PC-9 (cell line): ENCODE results near the gene ARHGEF33. TPM values are rescaled to one million over a fixed set of nuclear protein-coding genes. Genes with fewer than 3 reads are reported as not detected.
"Not testable (repeated sequence)": the region's sequence is repeated elsewhere in the genome, so short reads cannot be mapped to it uniquely, and the experiment has no call there.

Experiments
- BruUV-seq: library from RNA; stranded (reverse); fragments of 400-500 nt; replicated peaks from 2 replicates; lab custom pipeline; 2021; lab: Mats Ljungman, UMichigan
- CTCF ChIA-PET: fragments of 300-600 bp; sonication (Branson Sonifier 250); formaldehyde crosslinking; loops from one replicate; lab custom pipeline; 2022; ENCODE audit warnings: antibody characterized with exemption; lab: Charles Lee
- POLR2A ChIA-PET: fragments of 300-600 bp; sonication (Branson Sonifier 250); formaldehyde crosslinking; loops from one replicate; lab custom pipeline; 2022; ENCODE audit warnings: antibody characterized with exemption; ENCODE audit not compliant: unreplicated experiment; lab: Charles Lee
- DNase-seq, 2 experiments: peaks; one replicate each; pipeline versions ENCODE4 v3.0.0 to v3.0.0-alpha.2; 2015 to 2022; ENCODE audit warnings: mixed read lengths in 1 of 2
- H2AFZ ChIP-seq: fragments of 200-600 bp; sonication (generic); 2 replicates; pipeline ENCODE4 v1.8.1; 2017; ENCODE audit warnings: antibody characterized with exemption
- H3F3A ChIP-seq: fragments of 200-600 bp; sonication (generic); 2 replicates; pipeline ENCODE4 v1.8.1; 2017; ENCODE audit warnings: antibody characterized with exemption, mild to moderate bottlenecking, low read depth; ENCODE audit not compliant: insufficient read depth
- H3K27ac ChIP-seq: fragments of 200-600 bp; sonication (generic); 2 replicates; pipeline ENCODE4 v1.6.1; 2016; ENCODE audit warnings: mixed run types
- H3K27me3 ChIP-seq: fragments of 200-600 bp; sonication (generic); 2 replicates; pipeline ENCODE4 v1.6.1; 2016; ENCODE audit warnings: low read depth, mixed run types; ENCODE audit not compliant: insufficient read depth
- H3K36me3 ChIP-seq: fragments of 200-600 bp; sonication (generic); 2 replicates; pipeline ENCODE4 v1.6.1; 2016; ENCODE audit warnings: low read depth, mixed run types
- H3K4me1 ChIP-seq: fragments of 200-600 bp; sonication (generic); replicated peaks from 2 replicates; pipeline ENCODE4 v1.6.1; 2016; ENCODE audit warnings: mixed run types; ENCODE audit not compliant: insufficient read depth
- H3K4me2 ChIP-seq: fragments of 200-600 bp; sonication (generic); 2 replicates; pipeline ENCODE4 v1.6.1; 2017; ENCODE audit warnings: mixed run types
- H3K4me3 ChIP-seq: fragments of 200-600 bp; sonication (generic); 2 replicates; pipeline ENCODE4 v1.6.1; 2016; ENCODE audit warnings: mixed run types
- H3K79me2 ChIP-seq: fragments of 200-600 bp; sonication (generic); 2 replicates; pipeline ENCODE4 v1.6.1; 2017; ENCODE audit warnings: low read depth, mixed run types
- H3K9me2 ChIP-seq: fragments of 200-600 bp; sonication (generic); 2 replicates; pipeline ENCODE4 v1.8.1; 2017; ENCODE audit warnings: mild to moderate bottlenecking; ENCODE audit not compliant: insufficient read depth
- H3K9me3 ChIP-seq: fragments of 200-600 bp; sonication (generic); 2 replicates; pipeline ENCODE4 v1.8.1; 2016; ENCODE audit warnings: low read depth; ENCODE audit not compliant: insufficient read depth
- H4K20me1 ChIP-seq: fragments of 200-600 bp; sonication (generic); 2 replicates; pipeline ENCODE4 v1.8.1; 2017; ENCODE audit not compliant: insufficient read depth
- EZH2 ChIP-seq: fragments of 200-600 bp; sonication (generic); IDR thresholded peaks from 2 replicates; pipeline ENCODE4 v1.8.0; 2017; ENCODE audit warnings: antibody characterized with exemption, low read depth
- intact Hi-C: fragments of 100-400 bp; cut with micrococcal nuclease; formaldehyde crosslinking; loops from one replicate; pipeline ENCODE4 v1.10.0; 2022; ENCODE audit not compliant: unreplicated experiment
- total RNA-seq: library from RNA; stranded (reverse); gene quantifications from 2 replicates; pipeline ENCODE4 v1.2.3, GENCODE V29; 2021
- TF ChIP-seq, protein P1 (sequence below): fragments of 200-600 bp; sonication (generic); conservative IDR thresholded peaks from 2 replicates; pipeline ENCODE4 v1.6.1; 2017; ENCODE audit warnings: mixed run types, antibody characterized with exemption, mild to moderate bottlenecking, moderate library complexity

The ARHGEF33 gene
- total RNA-seq, 1 experiment from 2014 or later = 1.0 TPM

DNA sequence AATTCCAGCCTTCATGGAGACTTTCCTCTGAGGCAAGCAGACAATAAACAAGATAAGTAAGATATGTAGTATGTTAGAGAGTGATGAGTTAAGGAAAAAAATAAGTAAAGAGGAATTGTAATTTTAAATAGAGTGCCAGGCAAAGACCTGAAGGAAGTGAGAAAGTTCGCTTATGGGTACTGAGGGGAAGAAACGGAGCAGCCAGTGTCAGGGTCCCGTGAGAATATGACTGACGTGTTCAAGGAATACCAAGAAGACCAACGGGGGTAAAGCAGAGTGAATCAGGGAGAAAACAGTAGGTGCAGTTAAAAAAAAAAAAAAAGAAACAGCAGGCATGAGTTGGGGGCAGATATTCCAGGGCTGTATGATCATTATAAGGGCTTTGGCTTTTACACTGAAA is 45.1 kb downstream of the ARHGEF33 start:
- no peaks in the 10 kb centered on the region for H3F3A ChIP-seq
- H3K27ac ChIP-seq = no peak overlapping the region
- no peaks in the 10 kb centered on the region for H3K36me3 ChIP-seq
- no peaks in the 10 kb centered on the region for H3K79me2 ChIP-seq
- no peak overlapping the region for H3K4me2 ChIP-seq
- TF ChIP-seq EZH2 = no peak
- TF ChIP-seq, protein P1, sequence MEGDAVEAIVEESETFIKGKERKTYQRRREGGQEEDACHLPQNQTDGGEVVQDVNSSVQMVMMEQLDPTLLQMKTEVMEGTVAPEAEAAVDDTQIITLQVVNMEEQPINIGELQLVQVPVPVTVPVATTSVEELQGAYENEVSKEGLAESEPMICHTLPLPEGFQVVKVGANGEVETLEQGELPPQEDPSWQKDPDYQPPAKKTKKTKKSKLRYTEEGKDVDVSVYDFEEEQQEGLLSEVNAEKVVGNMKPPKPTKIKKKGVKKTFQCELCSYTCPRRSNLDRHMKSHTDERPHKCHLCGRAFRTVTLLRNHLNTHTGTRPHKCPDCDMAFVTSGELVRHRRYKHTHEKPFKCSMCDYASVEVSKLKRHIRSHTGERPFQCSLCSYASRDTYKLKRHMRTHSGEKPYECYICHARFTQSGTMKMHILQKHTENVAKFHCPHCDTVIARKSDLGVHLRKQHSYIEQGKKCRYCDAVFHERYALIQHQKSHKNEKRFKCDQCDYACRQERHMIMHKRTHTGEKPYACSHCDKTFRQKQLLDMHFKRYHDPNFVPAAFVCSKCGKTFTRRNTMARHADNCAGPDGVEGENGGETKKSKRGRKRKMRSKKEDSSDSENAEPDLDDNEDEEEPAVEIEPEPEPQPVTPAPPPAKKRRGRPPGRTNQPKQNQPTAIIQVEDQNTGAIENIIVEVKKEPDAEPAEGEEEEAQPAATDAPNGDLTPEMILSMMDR = no peak
- no peaks in the 10 kb centered on the region for H3K4me1 ChIP-seq
- CTCF ChIA-PET = no interaction called here
- DNase-seq = no peak
- no peaks in the 10 kb centered on the region for H3K27me3 ChIP-seq
- H4K20me1 ChIP-seq = no peaks in the 10 kb centered on the region
- intact Hi-C loops = no loop called here
- BruUV-seq = no TSS peak
- H3K4me3 ChIP-seq = no peak overlapping the region
- H3K9me3 ChIP-seq = no peaks in the 10 kb centered on the region
- no peak overlapping the region for H2AFZ ChIP-seq
- no peaks in the 10 kb centered on the region for H3K9me2 ChIP-seq
- POLR2A ChIA-PET = no interaction called here

DNA sequence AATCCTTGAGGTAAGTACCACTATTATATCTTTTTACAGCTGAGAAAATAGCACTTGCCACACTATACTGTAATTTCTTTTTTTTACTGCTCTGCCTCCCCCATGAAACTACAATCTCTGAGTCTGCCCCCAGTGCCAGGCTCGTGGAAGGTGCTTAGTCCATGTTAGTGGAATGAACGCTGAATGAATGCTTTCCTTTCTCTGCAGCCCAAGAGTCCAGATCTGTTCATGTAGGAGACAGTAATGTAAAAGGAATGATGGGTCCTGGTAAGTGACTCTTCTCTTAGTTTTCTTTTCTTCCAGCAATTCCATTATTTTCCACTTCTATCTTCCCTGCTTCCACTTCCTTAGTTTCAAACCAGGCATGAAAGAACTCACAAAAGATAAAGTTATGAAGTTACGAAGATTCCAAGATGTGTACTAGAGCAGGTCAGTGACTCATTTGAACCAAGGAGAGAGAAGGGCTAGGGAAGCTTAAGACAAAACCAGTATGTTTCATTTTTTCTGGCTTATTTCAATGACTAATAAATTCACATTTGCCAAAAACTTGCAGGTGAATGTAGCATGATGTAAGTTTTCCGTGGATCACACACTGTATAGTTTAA is 46.0 kb downstream of the ARHGEF33 start:
- Histone ChIP-seq H3K4me1 (no peaks in the 10 kb centered on the region), H3K9me2 (no peaks in the 10 kb centered on the region), H4K20me1 (no peaks in the 10 kb centered on the region), H3F3A (no peaks in the 10 kb centered on the region), H3K36me3 (no peaks in the 10 kb centered on the region), H3K4me2 (no peak overlapping the region), H3K79me2 (no peaks in the 10 kb centered on the region), H3K4me3 (no peak overlapping the region), H2AFZ (no peak overlapping the region), H3K27ac (no peak overlapping the region), H3K9me3 (no peaks in the 10 kb centered on the region), H3K27me3 (no peaks in the 10 kb centered on the region)
- DNase-seq = no peak
- ChIA-PET CTCF (no interaction called here), POLR2A (no interaction called here)
- intact Hi-C loops = no loop called here
- BruUV-seq = no TSS peak
- TF ChIP-seq EZH2 = no peak
- TF ChIP-seq, protein P1 = no peak

DNA sequence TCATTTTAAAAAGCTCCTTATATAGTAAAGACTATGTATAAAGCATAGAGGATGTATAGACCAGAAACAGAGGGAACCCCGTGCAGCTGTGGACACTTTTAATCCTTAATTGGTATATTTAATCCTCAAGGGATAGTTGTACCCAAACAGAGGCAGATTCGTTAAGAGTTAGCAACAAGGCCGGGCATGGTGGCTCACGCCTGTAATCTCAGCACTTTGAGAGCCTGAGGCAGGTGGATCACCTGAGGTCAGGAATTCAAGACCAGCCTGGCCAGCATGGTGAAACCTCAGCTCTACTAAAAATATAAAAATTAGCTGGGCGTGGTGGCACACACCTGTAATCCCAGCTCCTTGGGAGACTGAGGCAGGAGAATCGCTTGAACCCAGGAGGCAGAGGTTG is 46.8 kb downstream of the ARHGEF33 start:
- H3K79me2 ChIP-seq, H3K4me1 ChIP-seq, DNase-seq, H3K4me3 ChIP-seq, H3K9me3 ChIP-seq, H2AFZ ChIP-seq, POLR2A ChIA-PET, BruUV-seq, H3K4me2 ChIP-seq, H3K27ac ChIP-seq, H3K36me3 ChIP-seq, H3F3A ChIP-seq, H4K20me1 ChIP-seq, H3K27me3 ChIP-seq, intact Hi-C loops, H3K9me2 ChIP-seq: not testable (repeated sequence)
- CTCF ChIA-PET = interaction anchor here (1.3 kb wide), 1 partner anchor 11 kb away, joined by 3 read pairs; no protein-coding TSS in a partner anchor

DNA sequence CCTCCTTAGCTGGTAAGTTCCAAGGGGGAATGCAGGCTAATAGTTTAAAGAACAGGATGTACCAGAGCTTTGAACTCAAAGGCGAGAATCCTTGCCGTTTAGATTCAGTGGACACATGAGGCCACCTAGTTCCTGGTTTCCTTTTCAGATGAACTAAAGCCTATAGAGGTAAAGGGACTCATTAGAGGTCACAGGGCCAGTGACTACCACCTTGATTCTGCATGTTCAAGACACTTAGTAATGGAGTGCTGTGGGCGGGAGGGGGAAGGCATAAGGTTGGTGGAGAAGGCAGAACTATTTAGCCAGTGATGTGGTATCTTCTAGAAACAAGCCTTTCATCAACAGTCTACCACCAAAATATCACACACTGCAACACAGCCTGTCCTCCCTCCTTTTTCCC is 47.9 kb downstream of the ARHGEF33 start:
- no peaks in the 10 kb centered on the region for H3K36me3 ChIP-seq
- BruUV-seq = no TSS peak
- no peaks in the 10 kb centered on the region for H3K27me3 ChIP-seq
- intact Hi-C loops = no loop called here
- no peaks in the 10 kb centered on the region for H3K4me1 ChIP-seq
- H3F3A ChIP-seq = no peaks in the 10 kb centered on the region
- no peaks in the 10 kb centered on the region for H3K9me2 ChIP-seq
- no peaks in the 10 kb centered on the region for H4K20me1 ChIP-seq
- H2AFZ ChIP-seq = no peak overlapping the region
- ChIA-PET CTCF (interaction anchor here (1.3 kb wide), 1 partner anchor 10 kb away, joined by 3 read pairs; no protein-coding TSS in a partner anchor), POLR2A (no interaction called here)
- no peak overlapping the region for H3K27ac ChIP-seq
- no peak overlapping the region for H3K4me2 ChIP-seq
- DNase-seq = no peak
- TF ChIP-seq, protein P1 = no peak
- no peak for TF ChIP-seq EZH2
- H3K79me2 ChIP-seq = no peaks in the 10 kb centered on the region
- no peak overlapping the region for H3K4me3 ChIP-seq
- no peaks in the 10 kb centered on the region for H3K9me3 ChIP-seq
